Gastrocnemius medialis (tissue), 4 donors: ENCODE results near the gene TMEM209.

Source experiments
- CTCF ChIP-seq, 5 experiments: fragments of 450-650 bp in 3 of 5; fragments of 200-600 bp in 2 of 5; sonication (generic) in 2 of 5; IDR thresholded peaks in 4 of 5; conservative IDR thresholded peaks in 1 of 5; 1 replicate in 4 of 5; 2 replicates in 1 of 5; pipeline ENCODE4 v1.5.1; 2016 to 2019; ENCODE audit warnings: antibody characterized with exemption in 5 of 5, mild to moderate bottlenecking in 3 of 5, moderate library complexity in 3 of 5
- POLR2A ChIP-seq, 2 donors: fragments of 450-650 bp; IDR thresholded peaks; one replicate each; pipeline ENCODE4 v1.6.1; 2017; ENCODE audit warnings: antibody characterized with exemption in 2 of 2, mild to moderate bottlenecking in 2 of 2, moderate library complexity in 2 of 2

- TF ChIP-seq CTCF (IDR thresholded peaks at IDR 0.05 in 4 of 5, conservative IDR thresholded peaks at IDR 0.05 in 1 of 5) (no peak), POLR2A (IDR thresholded peaks at IDR 0.05) (no peak)
These were observed 63.1 kb downstream of the TMEM209 start for GRCh38 chr7:130141884-130142653.
